Measurements from ENCODE around the gene ERN1. TPM values are rescaled to one million over a fixed set of nuclear protein-coding genes. Genes with fewer than 3 reads are reported as not detected.

ERN1 gene
- total and polyA plus RNA-seq, 2 donors (not counting 3 experiments of a cell fraction or from before 2014, with no cell fraction given): 9.1 to 21.5 TPM

DNA sequence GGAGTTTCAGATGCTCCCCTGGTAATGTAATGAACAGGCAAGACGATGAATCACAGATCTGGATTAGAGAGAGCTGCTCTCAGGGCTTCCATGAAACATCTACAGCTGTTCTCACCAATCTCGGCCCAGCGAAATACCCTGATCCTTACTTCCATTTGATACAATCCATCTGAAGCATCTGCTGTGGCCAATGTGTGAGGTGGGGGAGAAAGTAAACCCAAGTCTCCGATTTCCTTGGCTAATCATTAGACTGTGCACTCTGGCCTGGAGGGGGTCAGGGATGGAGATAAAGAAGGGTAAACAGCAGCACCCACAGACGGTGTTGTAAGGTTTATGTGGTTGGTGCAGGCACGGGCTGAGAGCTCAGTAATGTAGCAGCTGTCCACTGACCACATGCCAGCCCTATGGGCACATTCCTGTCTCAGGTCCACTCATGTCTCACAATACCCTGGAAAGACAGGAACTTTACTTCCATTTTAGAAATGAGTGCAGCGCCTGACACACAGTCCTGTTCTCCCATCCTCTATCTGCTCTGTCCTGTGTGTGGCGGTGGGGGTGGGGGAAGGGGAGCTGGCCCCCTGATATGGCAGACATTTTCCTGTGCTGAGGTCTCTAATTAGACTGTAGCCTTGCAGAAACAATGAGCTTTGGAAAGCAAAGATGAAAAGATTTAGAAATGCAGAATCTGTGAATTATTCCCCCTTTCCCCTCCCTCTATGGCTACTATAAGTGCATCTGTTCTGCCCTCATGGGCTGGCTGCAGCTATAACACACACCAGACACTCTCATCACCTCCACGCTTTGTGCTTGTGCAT lies 48.3 kb upstream of the ERN1 start:
- H3K9ac ChIP-seq (replicated peaks; ENCODE audit: extremely low read depth, insufficient read depth, low read length): no peak overlapping the region
- FAIRE-seq: no peak
- no peaks in the 10 kb centered on the region for H3K9me3 ChIP-seq (replicated peaks; ENCODE audit: control insufficient read depth, insufficient read depth, low read length)
- dilution Hi-C loops (cut with MboI; ENCODE audit: extremely low pct_ligation_motif_present, low sequenced_read_pairs): no loop called here
- no peaks in the 10 kb centered on the region for H3K79me2 ChIP-seq (ENCODE audit: control insufficient read depth, insufficient read depth, low read length)
- CTCF ChIA-PET: interaction anchor here (1.1 to 2.0 kb wide), 3 partner anchors 45 to 104 kb away, joined by 3 to 6 read pairs (median 3); no protein-coding TSS in a partner anchor
- no peak overlapping the region for H2AFZ ChIP-seq (ENCODE audit: low read depth, low read length)
- POLR2A ChIA-PET: no interaction called here
- no peak overlapping the region for H3K27ac ChIP-seq (ENCODE audit: insufficient read depth, low read depth, low read length)
- intact Hi-C loops (cut with micrococcal nuclease): no loop called here
- H3K4me1 ChIP-seq (ENCODE audit: control insufficient read depth, extremely low read depth, insufficient read depth, low read length): peaks cover 26% of the 10 kb centered on the region
- H3K9me1 ChIP-seq (replicated peaks; ENCODE audit: control insufficient read depth, extremely low read depth, insufficient read depth, low read length): no peaks in the 10 kb centered on the region
- H3K27me3 ChIP-seq (ENCODE audit: control insufficient read depth in 2 of 2, insufficient read depth in 2 of 2, low read length in 2 of 2): no peaks in the 10 kb centered on the region
- no TSS peak for BruUV-seq (replicated peaks)
- TF ChIP-seq GATA2 (IDR thresholded peaks at IDR 0.05; ENCODE audit: insufficient read depth, insufficient read length, low read depth, low read length) (no peak), MYC (IDR thresholded peaks at IDR 0.05; ENCODE audit: low read depth, low read length) (no peak), MAX (IDR thresholded peaks at IDR 0.05; ENCODE audit: insufficient read depth, insufficient read length) (no peak), FOS (IDR thresholded peaks at IDR 0.05; ENCODE audit: borderline replicate concordance, insufficient read depth, low read length) (no peak), JUN (IDR thresholded peaks at IDR 0.05; ENCODE audit: borderline replicate concordance, insufficient read depth, insufficient read length, low read depth) (no peak)
- DNase-seq (ENCODE audit: low read depth, low spot score): no peak
- no peak overlapping the region for H3K4me3 ChIP-seq (replicated peaks in 1 of 3; ENCODE audit: insufficient read depth in 1 of 3, low read depth in 1 of 3, low read length in 3 of 3)
- H4K20me1 ChIP-seq (replicated peaks; ENCODE audit: control insufficient read depth, extremely low read depth, insufficient read depth, low read length): no peaks in the 10 kb centered on the region
- H3K4me2 ChIP-seq (ENCODE audit: insufficient read depth, low read length): no peak overlapping the region
- H3K36me3 ChIP-seq (ENCODE audit: control insufficient read depth in 2 of 2, extremely low read depth in 1 of 2, insufficient read depth in 2 of 2, low read length in 2 of 2): peaks cover 0 to 4% of the 10 kb centered on the region in 2 experiments
